ENCODE results near the gene TNN. TPM values are rescaled to one million over a fixed set of nuclear protein-coding genes. Genes with fewer than 3 reads are reported as not detected.

The TNN gene
- total and polyA plus RNA-seq, 10 of the 15 experiments (the other 5 are each of a cell fraction or from before 2014, with no cell fraction given) = 0.05 to 0.17 (median 0.11) TPM

DNA sequence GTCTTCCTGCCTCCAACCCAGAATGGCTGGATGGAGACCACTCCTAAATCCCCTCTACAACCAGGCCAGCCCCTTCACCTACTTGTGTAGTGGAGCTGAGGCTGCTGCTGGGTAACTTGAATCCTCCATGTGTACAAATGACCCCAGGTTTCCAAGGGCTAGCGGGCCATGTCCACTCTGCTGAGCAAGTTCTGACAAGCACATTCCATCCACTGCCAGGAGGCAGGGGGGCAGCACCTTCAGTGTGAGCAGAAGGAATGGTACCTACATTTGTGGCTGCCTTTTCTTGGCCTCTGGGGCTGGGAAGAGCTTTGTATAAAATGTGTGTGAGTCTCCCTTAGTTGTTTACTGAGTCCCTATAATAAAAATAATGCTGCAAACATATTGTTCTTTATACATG is 110.4 kb downstream of the TNN start (continued):
- TF ChIP-seq, protein P1, sequence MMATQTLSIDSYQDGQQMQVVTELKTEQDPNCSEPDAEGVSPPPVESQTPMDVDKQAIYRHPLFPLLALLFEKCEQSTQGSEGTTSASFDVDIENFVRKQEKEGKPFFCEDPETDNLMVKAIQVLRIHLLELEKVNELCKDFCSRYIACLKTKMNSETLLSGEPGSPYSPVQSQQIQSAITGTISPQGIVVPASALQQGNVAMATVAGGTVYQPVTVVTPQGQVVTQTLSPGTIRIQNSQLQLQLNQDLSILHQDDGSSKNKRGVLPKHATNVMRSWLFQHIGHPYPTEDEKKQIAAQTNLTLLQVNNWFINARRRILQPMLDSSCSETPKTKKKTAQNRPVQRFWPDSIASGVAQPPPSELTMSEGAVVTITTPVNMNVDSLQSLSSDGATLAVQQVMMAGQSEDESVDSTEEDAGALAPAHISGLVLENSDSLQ (IDR thresholded peaks at IDR 0.05) = no peak

DNA sequence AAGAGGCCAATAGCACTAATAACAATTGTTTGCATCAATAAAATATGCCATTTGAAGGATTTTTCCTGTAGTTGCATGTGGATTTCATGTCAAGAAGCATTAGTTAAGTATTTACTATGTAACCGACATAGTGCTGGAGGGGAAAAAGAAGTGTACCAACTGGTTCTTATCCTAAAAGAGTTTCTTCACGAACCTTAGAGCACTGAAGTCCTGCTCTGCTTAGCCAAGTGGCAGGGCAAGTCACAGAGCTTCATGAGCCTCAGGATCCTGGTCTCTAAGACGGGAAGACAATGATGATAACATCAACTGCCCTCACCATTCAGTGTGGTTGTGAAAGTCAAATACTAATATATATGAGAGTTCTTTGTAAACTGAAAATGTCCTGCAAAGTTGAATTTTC is 110.8 kb downstream of the TNN start:
- H3K9ac ChIP-seq (ENCODE audit: control insufficient read depth, insufficient read depth, low read length) = no peak overlapping the region
- TF ChIP-seq, protein P2, sequence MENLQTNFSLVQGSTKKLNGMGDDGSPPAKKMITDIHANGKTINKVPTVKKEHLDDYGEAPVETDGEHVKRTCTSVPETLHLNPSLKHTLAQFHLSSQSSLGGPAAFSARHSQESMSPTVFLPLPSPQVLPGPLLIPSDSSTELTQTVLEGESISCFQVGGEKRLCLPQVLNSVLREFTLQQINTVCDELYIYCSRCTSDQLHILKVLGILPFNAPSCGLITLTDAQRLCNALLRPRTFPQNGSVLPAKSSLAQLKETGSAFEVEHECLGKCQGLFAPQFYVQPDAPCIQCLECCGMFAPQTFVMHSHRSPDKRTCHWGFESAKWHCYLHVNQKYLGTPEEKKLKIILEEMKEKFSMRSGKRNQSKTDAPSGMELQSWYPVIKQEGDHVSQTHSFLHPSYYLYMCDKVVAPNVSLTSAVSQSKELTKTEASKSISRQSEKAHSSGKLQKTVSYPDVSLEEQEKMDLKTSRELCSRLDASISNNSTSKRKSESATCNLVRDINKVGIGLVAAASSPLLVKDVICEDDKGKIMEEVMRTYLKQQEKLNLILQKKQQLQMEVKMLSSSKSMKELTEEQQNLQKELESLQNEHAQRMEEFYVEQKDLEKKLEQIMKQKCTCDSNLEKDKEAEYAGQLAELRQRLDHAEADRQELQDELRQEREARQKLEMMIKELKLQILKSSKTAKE (IDR thresholded peaks at IDR 0.05; ENCODE audit: low read depth, poor library complexity, severe bottlenecking) = no peak
- no peak for TF ChIP-seq POLR2AphosphoS2 (IDR thresholded peaks at IDR 0.05; ENCODE audit: low read depth, low read length)
- in situ Hi-C loops (cut with MboI) (no loop called here), intact Hi-C loops (cut with micrococcal nuclease; ENCODE audit: unreplicated experiment) (no loop called here)
- no peaks in the 10 kb centered on the region for H4K20me1 ChIP-seq (ENCODE audit: control insufficient read depth, insufficient read depth)
- FAIRE-seq (no peak), DNase-seq (ENCODE audit: low read depth, low spot score) (no peak), ATAC-seq (no peak)
- H3K36me3 ChIP-seq (ENCODE audit: control insufficient read depth in 2 of 2, insufficient read depth in 2 of 2, low read length in 1 of 2) = peaks cover 3 to 13% of the 10 kb centered on the region in 2 experiments
- H3K4me3 ChIP-seq = no peak overlapping the region
- peaks cover 19% of the 10 kb centered on the region for H3K4me1 ChIP-seq (ENCODE audit: control insufficient read depth, insufficient read depth, low read length)
- ChIA-PET RAD21 (ENCODE audit: unreplicated experiment) (interaction anchor here (0.9 to 3.0 kb wide), 2 partner anchors 23 to 140 kb away, joined by 4 to 7 read pairs; no protein-coding TSS in a partner anchor), SMC1A (ENCODE audit: uncharacterized antibody, unreplicated experiment) (interaction anchor here (2.4 kb wide), 1 partner anchor 24 kb away, joined by 6 read pairs; no protein-coding TSS in a partner anchor), CTCF (interaction anchor here (0.6 kb wide), 1 partner anchor 139 kb away, joined by 4 read pairs; no protein-coding TSS in a partner anchor), POLR2A (no interaction called here)
- no peak overlapping the region for H3K27ac ChIP-seq (ENCODE audit: control insufficient read depth, insufficient read depth)
- H3K9me3 ChIP-seq (replicated peaks; ENCODE audit: control insufficient read depth, insufficient read depth, low read length) = no peaks in the 10 kb centered on the region; the same call in 2 of the 3 replicates
- no TSS peak for BruUV-seq (replicated peaks)
- 86% methylated on average over 3 of the region's 3 CpGs for WGBS (ENCODE audit: insufficient coverage, insufficient replicate concordance, low lambda C conversion rate, missing lambda C conversion rate)
- no peak overlapping the region for H3K4me2 ChIP-seq (ENCODE audit: control insufficient read depth, insufficient read depth)
- no peaks in the 10 kb centered on the region for H3K27me3 ChIP-seq (replicated peaks in 1 of 2; ENCODE audit: control insufficient read depth in 2 of 2, insufficient read depth in 2 of 2, low read length in 1 of 2)
- H2AFZ ChIP-seq (ENCODE audit: control insufficient read depth, low read depth, low read length) = no peak overlapping the region
- no peaks in the 10 kb centered on the region; the same call in 1 of the 2 replicates for H3K79me2 ChIP-seq (ENCODE audit: control insufficient read depth, insufficient read depth, low read length)

All from GM12878 (cell line).